ENCODE measurements around the gene SEMA5B.

Gene SEMA5B

DNA sequence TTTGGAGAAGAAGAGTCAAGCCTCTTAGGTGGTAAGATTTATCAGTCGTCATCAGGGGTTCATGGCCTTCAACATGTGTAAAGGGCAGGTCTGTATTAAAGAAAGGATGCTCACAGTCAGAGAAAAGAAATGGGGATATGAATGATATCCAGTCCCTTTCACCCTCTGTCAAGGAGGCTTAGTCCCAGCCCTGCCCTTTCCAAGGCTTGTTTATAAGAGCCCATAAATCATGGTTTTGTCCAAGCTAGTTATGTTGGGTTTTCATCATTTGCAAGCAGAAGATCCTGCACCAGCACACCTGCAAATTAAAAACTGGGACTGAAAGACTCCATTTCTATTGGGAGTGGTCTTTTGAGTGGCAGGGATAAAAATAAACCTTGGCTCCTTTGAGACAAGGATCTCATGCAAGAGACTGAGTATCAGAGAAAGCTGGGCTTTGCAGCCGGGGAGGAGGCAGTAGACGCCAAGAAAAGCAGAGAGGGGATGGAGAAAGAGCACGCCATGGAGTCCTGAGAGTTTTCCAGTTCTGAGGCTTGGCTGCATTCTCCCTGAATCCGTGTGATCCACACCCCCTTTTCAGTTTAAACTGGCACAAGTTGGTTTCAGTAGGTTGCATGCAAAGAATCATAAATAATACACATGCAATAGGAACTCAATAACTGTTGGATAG lies 26.7 kb upstream of the SEMA5B start:
- DNase-seq, result no peak

DNA sequence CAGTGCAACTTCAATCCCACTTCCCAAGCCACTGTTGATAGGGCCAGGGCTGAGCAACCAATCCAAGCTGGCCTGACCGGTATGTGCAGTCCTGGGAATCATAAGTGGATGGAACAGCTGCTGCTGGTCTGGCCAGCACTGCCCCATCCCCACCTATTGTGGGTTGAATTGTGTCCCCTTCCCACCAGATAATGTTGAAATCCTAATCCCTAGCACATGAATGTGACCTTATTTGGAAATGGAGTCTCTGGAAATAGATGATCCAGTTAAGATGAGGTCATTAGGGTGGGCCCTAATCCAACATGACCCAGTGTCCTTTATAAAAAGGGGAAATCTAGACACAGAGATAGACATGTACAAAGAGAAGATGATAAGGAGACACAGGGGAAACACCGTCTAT lies 25.5 kb upstream of the SEMA5B start:
- DNase-seq, result no peak

DNA sequence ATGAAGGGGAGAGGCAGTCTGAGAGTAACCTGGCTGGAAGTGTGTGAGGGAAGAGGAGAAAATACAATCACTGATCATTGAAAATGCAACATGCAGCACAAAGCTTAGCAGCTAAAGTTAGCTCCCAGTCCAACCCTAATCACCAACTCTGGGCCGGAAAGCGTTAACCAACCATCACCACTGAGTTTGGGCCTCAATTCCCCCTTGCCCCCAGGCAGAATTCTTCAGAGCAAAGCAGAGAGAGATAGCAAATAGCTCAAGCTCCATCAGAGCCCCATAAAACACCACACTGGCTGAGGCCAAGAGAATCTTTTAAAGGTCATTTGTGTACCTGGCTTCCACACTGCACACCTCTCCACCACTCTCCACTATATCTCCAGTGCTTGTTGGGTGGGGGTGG lies 23.1 kb upstream of the SEMA5B start:
- DNase-seq, result no peak

DNA sequence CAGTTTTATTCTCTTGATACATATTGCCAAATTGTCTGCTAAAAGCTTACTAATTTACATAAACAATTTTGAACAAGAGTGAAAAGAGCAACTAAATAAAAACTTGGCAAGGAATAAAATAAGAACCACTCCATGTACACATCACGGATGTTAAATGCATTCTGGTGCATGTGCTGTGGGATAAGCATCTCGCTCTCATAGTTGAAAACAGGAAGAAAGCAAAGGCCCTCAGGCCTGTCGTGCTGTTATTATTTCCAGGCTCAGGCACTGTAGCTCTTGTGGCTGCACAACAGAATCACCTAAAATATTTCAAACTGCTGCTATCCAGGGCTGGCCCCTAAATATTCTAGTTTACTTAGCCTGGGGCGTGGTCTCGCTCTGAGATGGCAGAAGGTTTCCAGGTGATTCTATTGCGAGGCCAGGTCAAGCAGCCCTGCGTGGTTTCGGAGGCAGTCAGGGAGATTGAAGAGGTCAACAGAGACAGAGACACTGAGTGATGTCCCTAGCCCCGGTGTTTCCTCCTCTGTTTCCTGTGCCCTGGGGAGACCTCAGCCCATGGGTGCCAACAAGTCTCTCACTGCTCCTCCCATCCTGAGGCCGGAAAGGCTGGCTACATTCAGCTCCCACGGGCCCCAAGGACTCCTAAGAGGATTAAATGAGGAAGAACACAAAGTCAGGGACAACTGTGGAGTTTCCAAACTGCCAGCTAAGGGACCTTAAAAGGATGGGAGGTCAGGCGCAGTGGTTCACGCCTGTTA lies 21.1 kb upstream of the SEMA5B start:
- DNase-seq, result no peak

DNA sequence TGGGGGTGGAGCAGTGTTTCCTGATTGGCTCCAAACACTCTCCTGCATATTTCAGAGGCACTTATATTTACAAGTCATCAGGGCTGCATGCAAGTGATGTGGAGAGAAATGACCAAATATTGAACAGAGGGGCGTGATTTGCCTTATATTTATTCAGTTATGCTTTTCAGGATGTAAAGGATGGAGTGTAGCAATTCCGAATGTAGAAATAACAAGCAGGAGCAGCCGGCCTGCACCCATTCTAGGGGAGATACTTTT lies 19.4 kb upstream of the SEMA5B start:
- DNase-seq, result no peak

DNA sequence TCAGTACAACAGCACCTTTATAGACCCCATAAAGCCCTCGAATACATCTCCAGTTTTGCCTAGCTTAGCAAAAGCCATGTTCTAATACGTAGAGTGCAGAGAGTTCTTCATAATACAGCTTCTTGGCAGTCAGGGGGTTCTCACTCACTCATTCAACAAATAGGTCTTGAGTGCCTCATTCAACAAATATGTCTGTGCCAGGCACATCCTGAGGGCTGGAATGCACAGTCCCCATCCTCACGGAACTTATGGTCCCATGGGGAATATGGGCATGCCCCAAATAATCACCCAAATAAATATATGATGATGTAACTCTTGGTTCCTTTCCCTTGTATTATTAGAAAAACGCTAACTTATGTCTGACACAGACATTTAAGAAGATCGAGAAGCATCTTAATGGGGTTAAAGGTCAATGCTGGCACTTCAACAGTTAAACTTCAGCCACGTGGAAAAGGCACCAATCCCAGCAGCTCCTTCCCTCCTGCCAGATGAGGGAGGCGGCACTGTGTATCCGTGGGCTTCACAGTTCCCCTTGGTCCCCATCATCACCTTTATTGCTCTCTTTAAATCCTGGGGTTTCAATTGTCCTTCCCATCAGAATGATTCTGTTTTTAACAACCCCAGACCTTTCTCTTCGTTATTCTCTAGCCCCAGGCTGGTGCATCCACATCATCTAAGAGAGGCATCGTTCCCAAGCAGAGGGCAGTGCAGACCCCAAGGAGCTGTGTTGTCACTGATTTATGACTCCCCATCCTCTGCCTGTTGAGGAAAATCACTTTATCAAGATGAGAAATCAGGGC lies 18.9 kb upstream of the SEMA5B start:
- no peak for DNase-seq

DNA sequence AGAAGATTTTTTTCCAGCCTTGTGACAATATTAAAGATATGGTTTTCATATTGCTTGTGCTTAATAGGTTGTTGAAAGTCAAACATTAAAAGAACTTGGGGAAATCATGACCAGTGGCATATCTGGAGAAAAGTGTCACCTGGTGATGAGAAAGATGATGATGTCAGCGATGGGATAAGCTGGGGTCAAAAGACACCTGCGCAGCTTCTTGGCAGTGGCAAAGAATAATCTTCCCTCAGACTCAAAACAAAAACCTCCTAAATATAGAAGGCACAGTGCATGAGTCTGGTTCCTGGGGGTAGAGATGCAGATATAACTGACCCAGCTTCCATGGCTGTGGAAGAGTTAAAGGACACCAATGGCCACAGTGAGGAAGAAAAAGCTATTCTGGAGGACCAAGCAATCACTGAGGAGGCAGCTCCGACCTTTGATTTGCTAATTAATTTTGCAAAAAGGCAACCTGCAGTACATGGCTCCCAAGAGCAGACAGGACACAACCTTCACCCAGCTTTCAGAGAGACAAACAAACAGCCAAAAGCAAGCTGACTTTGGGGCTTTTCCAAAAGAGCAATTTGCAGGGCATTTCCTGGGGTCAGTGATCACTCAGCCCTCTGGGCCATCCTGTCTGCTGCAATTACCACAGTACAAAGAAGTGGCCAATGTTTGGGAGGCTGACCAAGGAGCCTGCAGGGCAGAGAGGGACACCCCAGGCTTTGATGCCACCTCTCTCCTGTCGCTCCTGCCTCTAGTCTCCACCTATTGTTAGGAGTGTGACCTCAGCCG lies 17.6 kb upstream of the SEMA5B start:
- no peak for DNase-seq

DNA sequence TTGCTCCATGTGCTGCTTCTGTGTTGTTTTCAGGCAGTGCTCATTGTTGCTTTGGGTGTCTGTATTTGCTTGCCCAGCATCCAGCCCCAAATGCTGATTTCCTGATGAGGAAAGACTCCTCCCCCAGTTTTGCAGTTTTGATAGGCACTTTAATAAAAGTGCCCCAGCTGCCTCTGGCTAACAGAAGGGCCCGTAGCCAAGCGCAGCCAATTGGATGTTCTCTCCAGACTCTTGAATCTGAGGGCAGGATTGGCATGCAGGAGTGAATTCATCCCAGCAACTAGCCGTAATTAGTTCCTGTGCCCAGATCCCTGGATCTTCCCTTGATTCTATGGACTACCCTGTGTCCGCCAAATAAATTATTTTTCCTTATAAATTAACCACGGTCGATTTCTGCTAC lies 14.8 kb upstream of the SEMA5B start:
- no peak for DNase-seq

DNA sequence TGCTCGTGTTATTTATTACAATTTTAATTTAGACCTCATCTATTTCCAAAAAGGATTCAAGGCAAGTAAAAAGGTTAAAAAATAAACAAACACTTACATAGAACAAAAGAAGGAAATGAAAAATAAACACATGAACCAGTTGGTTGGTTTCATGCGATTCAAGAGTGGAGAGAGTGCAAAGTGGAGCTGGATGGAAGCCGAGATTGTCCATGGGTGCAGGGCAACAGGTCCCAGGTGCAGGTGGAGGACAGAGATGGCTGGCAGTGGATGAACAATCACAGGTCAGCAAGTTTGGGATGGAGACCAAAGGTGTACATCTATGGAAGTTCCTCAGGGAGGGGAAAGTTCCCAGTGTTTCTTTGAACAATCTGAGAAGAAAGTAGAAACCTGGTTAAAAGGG lies 11.6 kb upstream of the SEMA5B start:
- DNase-seq, result no peak

DNA sequence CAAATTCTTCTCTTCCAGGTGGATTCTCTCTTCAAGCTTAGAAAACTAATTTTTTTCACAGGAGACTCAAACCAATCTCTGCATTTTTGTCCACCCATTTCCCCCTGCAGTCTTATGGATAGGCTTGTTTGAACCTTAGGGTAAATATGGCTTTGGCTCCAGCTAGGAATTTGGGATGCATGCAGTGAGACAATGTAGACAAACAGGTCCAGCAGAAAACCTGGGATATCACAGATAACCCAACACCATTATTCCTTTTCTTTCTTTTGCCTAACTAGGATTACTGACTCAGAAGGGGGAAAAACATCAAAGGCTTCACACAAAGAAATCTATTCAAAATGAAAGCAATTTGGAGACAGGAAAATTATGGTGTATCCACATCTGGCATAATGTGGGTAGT lies 11.2 kb upstream of the SEMA5B start:
- DNase-seq, result no peak

DNA sequence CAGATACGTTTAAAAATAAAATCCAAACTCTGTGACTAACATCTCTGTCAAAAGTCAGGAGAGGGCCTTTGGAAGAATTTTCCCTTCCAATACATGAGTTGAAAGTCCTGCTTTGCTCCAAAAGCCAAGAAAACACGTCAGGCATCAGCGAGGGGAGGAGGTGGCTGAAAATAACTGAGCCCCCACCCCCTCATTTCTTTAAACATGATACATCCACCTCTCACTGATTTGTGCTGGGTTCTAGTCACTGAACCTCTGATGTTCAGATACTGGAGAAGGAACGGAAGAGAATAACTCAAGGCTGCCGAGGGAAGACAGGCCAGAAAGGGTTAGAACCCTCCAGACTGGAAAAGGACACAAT lies 9.4 kb upstream of the SEMA5B start:
- no peak for DNase-seq

DNA sequence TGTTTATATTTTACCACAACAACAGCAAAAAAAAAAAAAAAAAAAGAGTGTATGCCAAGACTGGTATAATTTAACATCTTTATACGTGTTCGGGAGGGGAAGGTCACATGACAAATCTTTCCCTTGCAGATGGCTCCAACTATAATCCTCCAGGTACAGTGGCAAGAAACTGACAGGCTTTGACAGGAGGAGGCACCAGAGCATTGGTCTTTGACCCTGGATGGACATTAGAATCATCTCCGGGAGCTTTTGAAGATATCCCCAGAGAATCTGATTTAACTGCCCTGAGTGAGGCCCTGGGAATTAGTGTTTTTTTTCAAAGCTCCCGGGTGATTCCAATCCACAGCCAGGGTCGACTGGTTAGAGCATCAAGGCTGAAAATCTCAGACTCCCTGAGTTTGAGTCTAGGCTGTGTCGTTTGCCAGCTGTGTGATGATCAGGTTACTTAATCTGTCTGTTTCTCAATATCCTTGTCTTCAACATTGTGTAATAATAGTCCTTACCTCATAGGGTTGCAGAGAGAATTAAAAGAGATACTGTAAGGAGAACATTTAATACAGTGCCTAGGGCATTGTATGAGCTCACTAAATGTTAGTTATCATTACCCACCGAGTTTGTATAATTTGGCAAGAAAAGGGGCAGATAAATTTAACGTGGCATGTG lies 8.9 kb upstream of the SEMA5B start:
- no peak for DNase-seq

DNA sequence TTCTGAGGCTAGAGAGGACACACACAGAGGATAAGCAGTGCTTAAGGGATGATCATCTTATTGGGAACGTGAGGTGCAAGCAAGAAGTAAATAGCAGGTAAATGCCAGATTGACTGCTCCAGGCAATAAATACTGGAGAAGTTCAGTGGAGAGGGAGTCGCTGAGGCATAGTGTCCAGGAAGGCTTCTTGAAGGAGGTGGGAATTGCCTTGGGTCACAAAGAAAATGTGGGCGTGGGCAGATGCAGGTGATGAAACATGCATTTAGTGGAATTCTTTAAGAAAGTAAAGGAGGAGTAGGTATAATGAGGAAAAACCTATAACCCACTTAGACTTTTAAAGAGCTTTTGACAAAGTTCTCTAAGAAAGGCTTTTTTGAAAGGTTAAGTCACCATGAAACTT lies 7.4 kb upstream of the SEMA5B start:
- DNase-seq, result no peak

DNA sequence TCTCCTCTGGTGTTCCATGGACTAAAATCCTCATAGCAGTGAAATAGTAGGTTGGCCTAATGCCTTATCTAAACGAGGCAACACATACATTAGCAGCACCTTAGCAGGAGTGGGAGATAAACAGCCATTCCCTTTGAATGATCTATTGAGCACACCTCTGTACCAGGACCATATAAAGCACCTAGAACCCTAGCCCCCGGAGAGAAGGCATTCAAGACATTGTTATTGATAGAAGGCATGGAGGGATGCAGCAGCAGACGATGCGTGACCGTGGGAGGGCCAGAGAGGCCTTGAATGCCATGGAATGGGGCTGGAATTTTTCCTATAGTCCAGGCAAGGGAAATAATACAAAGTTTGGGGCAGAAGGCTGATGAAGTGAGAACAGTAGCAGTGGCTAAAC lies 6.6 kb upstream of the SEMA5B start:
- DNase-seq, result no peak

DNA sequence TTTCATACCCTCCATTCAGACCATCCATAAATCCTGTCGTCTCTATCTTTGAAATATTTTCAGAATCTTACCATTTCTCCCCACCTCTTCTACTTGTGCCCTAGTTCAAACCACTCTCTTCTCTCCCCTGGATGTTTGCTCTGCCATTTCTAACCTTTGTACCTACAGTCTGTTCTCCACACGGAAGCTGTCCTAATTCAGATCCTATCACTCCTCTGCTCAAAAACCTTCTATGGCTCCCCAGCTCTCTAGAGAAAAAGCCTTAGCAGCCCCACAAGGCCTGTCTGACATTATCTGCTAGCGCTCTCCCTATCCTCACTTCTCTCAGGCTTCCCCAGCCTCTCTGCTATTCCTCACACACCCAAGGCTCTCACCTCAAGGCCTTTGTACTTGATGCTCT lies 4.5 kb upstream of the SEMA5B start:
- no peak for DNase-seq

DNA sequence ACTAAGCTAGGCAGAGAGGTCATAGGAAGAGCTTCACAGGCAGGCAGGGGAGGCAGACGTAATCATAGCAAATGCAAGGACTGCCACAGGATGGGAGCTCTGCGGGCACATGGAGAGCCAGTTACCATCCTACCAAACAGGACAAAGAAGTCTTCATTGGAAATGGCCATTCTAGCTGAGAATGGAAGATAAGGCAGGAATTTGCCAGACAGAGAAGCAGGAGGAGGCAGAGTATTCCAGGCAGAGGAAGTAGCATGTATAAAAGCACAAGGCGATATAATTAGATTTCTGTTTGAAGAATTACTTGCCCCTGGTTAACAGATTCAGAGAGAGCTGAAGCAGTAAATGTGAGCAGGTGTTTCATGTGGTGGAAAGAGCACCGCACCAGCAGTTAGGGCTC lies 3.5 kb upstream of the SEMA5B start:
- DNase-seq, result no peak

DNA sequence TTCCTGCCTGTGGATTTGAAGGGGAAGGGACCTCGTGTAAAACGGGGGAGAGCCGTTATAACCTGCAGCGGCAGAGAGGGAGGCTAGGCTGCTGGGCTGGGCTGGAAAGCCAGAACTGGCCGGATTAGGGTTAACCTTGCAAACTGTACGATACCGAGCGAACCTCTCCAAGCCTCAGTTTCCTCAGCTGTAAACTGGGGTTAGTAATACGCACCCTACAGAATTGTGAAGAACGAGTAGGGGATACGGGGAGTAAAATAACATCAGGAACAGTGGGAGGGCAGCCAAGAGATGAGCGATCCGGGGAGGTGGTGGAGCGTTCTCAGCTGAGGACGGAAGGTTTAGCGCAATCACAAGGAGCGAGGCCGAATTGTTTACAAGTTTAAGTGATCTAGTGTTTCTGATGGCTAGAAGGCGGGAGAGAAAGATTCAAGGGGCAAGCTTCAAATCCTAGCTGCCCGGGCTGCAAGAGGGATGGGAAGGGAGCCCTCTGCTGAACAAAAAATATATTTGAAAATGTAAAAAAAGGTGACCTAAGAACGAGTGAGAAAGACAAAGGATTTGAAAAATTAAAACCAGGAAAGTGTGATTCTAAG lies 768 bp upstream of the SEMA5B start:
- DNase-seq, result no peak

DNA sequence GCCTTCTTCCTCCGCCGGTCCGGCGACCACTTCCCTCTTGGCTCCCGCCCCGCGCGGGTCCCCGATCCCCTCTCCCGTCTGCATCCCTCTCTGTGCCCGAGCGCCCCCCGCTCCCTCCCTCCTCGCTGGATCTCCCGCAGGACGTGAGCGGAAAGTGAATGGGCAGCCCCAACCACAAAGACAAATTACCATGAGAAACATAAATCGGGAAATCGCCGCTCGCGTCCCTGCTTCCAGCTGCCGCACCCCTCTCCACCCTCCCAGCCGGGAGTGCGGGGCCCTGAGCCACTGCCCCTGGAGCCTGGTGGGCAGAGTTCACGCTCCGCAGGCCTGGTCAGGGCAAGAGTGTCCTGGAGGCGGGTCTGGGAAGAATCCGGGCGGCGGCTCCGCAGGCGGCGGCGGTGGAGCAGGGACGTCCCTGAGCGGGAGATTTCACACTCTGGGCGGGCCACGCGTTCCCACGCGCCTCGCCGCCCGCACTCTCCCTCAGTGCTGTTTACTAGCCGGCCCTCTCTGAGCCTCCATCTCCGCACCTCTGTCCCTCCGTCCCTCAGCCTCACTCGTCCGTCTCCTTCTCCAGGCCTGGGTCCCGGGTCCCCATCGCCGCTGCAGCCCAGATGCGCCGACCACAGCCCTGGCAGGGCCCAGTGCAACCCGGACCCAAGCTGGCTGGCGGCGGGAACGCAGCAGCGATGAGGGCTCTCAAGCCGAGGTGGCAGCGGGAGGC lies 835 bp downstream of the SEMA5B start:
- DNase-seq, result no peak

DNA sequence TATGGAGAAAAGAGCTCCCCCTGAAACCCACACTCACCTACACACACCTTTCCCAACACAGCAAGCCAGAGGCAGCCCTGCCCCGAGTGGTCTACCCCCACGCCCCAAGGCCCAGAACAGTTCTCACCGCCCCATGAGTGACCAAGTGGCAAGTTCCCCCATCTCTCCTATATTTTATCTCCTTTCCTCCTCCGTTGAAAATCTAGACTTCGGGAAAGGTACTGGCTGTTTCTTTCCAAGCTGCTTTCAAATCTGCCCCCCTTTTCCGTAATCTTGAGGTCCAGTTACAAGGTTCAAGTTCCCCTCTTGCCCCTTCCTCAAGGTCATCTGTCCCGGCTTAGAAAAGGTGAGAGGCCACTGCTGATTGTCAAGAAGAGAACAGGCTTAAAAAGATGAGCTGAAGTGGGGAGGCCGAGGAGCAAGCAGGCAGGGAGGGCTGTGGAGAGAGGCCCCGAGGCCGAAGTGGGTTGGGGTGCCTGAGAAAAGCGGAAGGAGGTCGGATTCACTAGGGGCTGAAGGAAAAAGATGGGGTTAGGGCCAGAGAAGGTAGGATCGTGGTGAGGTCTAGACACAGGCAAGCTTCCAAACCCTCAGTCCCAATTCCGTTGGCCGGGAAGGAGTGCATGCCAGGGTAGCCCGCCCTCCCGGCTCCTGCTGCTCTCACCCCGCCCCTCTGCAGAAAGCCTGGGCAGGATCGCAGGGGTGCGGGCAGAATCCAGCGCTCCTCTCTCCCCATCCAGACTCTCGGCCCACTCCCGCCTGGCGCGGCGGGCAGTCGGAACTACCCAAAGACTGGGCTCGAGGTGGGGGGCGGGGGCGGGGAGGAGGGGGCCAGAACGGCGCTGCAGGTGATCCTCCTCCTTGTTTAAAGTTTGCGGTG lies 1.7 kb downstream of the SEMA5B start:
- DNase-seq, result no peak

DNA sequence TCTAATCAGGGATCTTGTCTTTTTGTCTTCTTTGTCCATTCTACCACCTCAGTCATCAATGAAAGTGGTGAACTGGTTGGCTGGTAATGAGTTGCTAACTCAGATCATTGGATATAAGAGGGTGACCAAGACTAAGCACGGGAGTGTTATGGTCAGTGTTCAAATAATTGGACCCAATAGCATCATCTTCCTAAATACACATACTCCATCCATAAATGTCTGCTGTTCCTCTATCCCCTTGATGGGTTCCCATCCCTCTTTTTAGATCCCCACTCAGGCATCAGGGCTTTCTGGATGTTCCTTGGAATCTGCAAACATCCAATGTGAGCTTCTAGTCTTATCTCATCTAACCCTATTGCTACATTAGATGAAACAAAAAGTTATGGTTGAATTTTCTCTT lies 3.5 kb downstream of the SEMA5B start:
- no peak for DNase-seq

DNA sequence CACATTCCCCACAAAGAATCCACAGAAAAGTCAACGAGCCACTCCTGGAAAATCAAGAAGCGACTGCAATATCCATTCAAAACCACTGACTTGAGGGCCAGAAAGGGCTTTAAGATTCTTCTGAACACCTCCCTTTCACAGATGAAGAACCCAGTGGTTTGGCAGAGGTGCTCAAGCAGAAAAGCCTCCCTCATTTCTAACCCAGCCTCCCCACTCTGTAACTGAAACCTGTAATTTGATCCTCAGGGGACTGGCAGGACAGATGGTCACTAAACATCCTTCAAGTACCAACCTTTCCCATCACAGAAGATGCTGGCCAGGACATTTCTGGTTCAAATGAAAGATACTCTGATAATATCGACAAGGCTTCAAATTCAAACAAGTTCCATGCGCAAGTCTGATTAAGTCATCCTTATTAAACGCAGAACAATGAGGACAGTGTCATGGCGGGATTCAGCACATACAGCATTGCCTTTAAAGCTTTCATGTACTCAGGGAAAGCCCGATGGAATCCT lies 5.5 kb downstream of the SEMA5B start:
- no peak for DNase-seq

Data from activated CD4-positive, alpha-beta T cell treated with anti-CD3 and anti-CD28 coated beads for 1 hour (primary cell).